CD4-positive, alpha-beta T cell treated with Interleukin-2 at 100 ng/mL for 4 hours (primary cell): ENCODE data around the gene PLXNA2.

Source experiments
- DNase-seq: peaks from one replicate; pipeline ENCODE4 v3.0.0-alpha.2; 2020; ENCODE audit warnings: low spot score

PLXNA2 gene

DNA sequence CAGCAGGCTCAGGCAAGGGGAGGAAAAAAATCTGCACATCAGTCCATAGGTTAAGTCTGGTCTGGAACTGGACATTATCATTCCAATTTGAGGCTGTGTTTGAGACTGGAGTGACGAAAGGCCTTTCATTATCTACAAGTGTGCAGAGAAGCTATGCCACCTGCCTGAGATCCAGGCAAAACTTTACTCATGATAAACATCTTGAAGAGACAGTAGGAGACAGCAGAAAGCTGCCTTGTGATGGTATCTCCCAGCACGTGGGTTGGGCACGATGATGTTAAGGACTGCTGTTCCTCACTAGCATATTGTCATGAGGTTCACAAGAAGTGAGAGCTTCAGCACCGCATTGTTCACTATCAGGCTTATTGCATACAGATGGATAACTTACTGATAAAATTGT is 126.4 kb downstream of the PLXNA2 start:
- DNase-seq, result no peak

GRCh38 chr1:208117409-208117808 is 126.8 kb downstream of the PLXNA2 start:
- no peak for DNase-seq

DNA sequence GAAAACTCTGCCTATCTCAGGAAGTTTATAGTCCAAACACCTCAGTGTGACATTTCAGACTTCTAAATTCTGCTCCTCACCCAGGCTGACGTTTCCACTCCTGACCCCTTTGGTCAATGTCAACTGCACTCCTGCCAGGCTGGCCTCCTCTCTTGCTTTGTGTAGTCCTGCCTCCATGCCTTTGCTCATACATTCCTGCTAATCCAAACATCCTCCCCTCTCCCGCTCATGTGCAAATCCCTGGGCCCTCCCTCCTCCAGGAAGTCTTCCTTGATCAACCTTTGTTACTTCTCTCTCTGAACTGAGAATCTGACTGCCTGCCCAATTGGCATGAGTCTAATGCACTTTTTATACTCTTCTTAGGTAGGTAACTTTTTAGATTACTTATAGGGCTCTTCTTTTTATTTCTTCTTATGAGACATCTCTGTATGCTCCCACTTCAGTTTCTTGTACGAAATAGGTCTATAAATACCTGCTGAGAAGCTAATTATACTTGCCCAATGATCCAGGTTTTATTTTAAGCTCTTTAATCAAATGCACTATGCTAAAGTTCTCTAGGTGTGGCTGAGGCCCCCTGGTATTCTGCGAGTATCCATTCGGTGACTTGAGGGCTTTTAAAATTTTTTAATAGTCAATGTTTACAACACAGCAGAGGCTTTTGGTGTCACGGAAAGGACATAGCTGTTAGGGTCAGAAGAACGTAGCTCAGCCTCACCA is 128.1 kb downstream of the PLXNA2 start:
- DNase-seq, result no peak

DNA sequence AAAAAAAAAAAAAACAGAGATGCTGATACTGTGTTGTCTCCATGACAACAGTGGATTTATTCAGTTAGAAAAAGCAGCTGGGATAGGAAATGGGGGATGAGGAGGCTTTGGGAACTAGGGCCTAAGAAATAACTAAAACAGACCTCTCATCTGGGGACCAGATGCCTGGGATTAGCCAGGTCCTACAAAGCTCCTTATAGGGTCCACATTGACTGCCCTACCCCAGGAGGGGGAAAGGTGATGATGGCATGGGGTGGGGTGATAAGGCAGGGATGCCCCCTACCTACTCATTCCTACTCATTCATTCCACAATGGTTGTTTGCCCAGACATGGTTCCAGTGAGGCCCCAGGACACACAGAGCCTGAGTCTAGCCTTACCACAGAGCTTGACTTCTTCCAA is 131.2 kb downstream of the PLXNA2 start:
- no peak for DNase-seq

GRCh38 chr1:208112401-208112800 is 131.8 kb downstream of the PLXNA2 start:
- DNase-seq, result no peak

- DNase-seq, result no peak
Measured at GRCh38 chr1:208111646-208112190, 132.5 kb downstream of the PLXNA2 start.

- no peak for DNase-seq
Measured at GRCh38 chr1:208110296-208110695, 133.9 kb downstream of the PLXNA2 start.

DNA sequence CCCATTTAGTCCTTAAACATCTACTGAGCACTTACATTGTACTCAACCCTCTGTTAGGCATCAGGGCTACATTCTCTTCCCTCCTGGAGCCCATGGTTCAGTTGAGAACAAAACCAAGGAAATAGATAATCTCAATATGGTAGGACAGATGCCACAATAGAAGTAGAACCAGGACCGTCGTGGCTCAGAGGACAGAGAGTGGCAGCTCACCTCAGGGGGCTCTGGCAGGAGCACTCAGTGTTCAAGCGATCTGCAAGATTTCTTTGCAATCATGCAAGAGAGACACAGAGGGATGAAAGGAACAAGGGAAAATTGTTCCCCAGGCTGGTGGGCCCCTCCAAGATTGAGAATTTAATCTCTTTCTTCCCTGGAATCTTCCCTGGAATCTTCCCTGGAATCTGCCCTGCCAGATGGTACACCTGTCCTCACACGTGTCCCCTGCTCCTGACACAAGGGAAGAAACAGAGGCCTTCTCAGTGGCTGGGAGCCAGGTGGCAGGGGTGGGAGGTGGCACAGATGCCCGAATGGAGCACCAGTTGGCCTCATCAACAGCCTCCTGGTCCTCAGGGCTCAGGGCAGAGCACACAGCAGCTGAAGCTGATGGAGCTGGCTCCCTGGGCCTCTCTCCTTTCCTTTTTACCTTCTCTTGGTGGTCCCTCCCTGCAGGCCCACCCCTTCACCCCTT is 135.4 kb downstream of the PLXNA2 start:
- DNase-seq, result no peak

DNA sequence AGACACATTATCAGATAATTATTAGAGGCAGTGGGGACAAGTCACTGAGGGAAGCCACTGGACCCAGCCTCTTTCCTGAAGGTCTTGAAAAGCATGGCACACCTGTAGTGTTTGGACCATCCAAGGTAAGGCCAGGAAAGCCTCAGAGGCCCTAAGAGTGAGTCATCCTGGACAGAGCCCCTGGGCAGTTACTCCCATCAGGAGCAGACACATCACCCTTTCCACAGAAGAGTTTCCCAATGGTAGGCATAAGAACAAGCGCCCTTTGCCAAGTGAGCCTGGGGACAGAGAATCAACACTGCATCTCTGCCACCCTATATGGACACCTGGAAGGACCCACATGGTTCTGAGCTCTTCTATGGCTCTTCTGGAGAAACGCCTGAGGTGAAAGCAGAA is 136.0 kb downstream of the PLXNA2 start:
- no peak for DNase-seq

DNA sequence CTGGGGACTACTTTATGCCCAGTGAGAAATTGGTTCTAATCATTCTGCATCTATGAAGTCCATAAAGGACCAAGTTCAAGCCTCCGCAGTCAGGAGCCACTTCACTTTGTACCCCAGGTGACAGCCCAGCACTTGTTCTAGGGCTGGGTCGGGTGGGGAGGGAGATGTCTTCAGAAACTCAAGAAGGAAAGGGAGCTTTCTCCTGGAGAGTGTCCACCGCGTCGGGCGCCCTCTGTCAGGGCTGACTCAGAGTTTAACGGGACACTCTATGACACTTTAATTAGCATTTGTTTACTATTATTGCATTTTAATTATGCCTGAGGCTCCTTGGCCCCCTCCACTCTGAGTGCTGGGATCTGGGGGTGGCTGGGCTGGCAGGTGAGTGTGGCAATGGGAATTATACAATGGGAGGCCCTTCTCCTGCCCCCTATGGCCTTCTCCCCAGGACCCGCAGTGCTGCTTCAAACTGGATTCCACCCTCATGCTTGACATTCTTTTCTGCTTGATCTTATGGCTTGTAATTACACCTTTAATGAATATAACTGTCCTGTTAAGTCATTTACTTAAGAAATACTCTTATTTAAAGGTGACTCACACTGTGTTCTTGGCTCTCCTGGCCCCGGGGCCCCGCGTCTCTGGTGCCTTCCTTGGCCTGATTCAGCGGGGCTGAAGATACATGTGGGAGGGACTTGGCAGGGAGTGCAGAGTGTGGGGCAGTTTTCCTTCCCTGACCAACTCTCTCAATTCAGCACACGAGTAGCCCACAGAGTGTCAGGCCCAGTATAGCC is 136.6 kb downstream of the PLXNA2 start:
- no peak for DNase-seq

GRCh38 chr1:208106218-208106617 is 138.0 kb downstream of the PLXNA2 start:
- DNase-seq, result no peak

- DNase-seq, result no peak
Measured at GRCh38 chr1:208105756-208106155, 138.4 kb downstream of the PLXNA2 start.

DNA sequence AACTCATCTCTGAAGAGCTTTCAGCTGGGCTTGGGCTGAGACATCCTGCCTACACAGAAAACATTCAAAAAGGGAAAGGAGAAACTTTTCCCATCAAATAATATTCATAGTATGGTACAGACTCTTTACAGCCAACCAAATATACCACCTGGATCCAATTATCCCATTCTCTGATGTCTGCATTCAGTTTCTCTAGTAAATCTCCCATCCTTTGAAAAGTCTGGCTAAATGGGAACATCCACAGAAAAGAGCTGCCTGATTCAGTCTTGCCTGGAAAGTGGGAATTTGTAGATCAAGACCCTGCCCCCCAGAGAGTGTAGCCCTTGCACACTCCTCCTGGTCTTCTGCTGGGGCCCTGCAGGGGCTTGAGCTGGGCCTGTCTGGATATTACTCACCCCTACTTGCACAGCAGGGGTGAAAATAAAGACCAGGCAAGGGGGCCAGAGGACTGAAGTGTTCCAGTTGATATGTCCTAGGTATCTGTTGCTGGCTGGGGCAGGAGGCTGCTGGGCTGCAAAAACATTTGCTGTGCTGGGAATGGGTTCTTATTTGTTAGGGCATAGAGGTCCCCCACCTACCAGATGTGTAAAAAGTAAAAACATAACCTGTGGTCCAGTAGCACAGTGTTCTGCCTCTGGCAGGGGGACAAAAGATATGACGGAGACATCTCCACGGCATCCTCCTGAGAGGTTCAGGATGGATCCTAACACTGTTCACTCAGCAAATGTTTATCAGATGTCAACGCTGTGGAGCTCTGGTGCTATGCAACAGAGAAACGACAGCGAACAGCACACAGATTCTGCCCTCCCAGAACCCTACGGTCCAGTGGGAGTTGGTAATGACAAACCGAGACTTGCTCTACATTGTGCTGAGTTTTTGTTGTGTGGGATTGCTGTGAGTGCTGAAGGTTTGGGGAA is 140.3 kb downstream of the PLXNA2 start:
- DNase-seq, result no peak

GRCh38 chr1:208101661-208102431 is 142.3 kb downstream of the PLXNA2 start:
- DNase-seq, result no peak

DNA sequence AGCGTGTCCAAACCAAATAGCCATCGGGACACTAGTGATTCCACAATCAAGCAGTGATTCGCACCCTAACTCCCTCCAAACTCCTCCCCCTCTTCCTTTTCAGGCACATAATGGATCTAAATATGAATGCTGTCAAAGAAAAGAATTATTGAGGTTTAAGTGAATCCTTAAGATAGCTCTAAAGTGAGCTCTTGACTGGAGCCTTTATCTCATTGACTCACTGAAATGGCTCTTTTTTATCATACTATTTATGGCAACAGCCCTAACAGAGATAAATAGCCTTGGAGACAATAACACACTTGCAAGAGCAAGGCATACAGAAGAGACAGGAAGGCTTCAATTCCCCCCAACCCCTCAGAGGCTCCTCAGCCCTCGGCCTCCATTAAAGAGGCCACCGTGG is 143.3 kb downstream of the PLXNA2 start:
- DNase-seq, result no peak

DNA sequence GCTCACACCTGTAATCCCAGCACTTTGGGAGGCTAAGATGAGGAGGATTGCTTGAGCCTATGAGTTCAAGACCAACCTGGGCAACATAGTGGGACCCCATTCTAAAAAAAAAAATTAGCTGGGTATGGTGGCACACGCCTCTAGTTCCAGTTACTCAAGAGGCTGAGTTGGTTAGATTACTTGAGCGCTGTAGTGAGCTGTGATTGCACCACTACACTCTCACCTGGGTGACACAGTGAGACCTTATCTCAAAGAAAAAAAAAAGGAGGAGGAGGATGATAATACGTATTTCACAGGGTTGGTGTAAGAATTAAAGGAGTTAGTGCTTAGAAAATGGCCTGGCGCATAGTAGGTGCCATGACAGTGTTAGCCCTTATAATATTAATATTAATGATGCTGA is 144.1 kb downstream of the PLXNA2 start:
- DNase-seq, result no peak

GRCh38 chr1:208098773-208099172 is 145.4 kb downstream of the PLXNA2 start:
- DNase-seq, result no peak

- peak; percentile 44 for DNase-seq
Measured at GRCh38 chr1:208093754-208094719, 150.1 kb downstream of the PLXNA2 start.

GRCh38 chr1:208093046-208093445 is 151.1 kb downstream of the PLXNA2 start:
- no peak for DNase-seq
